C4-2B (cell line): Measurements from ENCODE around the gene PCDHGC5.

ENCODE experiments used
- H3K27ac ChIP-seq: fragments of 450-650 bp; 2 replicates; pipeline ENCODE4 v1.5.1; 2017
- CTCF ChIP-seq: fragments of 450-650 bp; conservative IDR thresholded peaks from 2 replicates; pipeline ENCODE4 v1.5.1; 2017; ENCODE audit warnings: mild to moderate bottlenecking
- ZFX ChIP-seq: fragments of 450-650 bp; IDR thresholded peaks from 2 replicates; pipeline ENCODE4 v1.6.1; 2017

The PCDHGC5 gene

GRCh38 chr5:141501761-141502160, 12.9 kb downstream of the PCDHGC5 start:
- TF ChIP-seq ZFX (no peak), CTCF (no peak)
- no peak overlapping the region for H3K27ac ChIP-seq

GRCh38 chr5:141503681-141504080, 14.8 kb downstream of the PCDHGC5 start:
- H3K27ac ChIP-seq: no peak overlapping the region
- TF ChIP-seq CTCF (no peak), ZFX (no peak)

GRCh38 chr5:141504216-141504615, 15.3 kb downstream of the PCDHGC5 start:
- H3K27ac ChIP-seq: no peak overlapping the region
- no peak for TF ChIP-seq ZFX
- TF ChIP-seq CTCF: no peak

- no peak overlapping the region for H3K27ac ChIP-seq
- no peak for TF ChIP-seq CTCF
- TF ChIP-seq ZFX: no peak
These were observed 17.7 kb downstream of the PCDHGC5 start for GRCh38 chr5:141506381-141507155.

GRCh38 chr5:141507387-141508091, 18.7 kb downstream of the PCDHGC5 start:
- H3K27ac ChIP-seq: no peak overlapping the region
- TF ChIP-seq ZFX (no peak), CTCF (no peak)

GRCh38 chr5:141508440-141508797, 19.5 kb downstream of the PCDHGC5 start:
- no peak overlapping the region for H3K27ac ChIP-seq
- TF ChIP-seq ZFX (no peak), CTCF (no peak)
